IPS-11a (cell line): ENCODE results near the gene HOXA1.

ENCODE experiments used
- H3K4me3 ChIP-seq: one replicate; pipeline ENCODE4 v1.5.1; 2013; ENCODE audit warnings: low read depth, low read length, control low read depth

The HOXA1 gene

DNA sequence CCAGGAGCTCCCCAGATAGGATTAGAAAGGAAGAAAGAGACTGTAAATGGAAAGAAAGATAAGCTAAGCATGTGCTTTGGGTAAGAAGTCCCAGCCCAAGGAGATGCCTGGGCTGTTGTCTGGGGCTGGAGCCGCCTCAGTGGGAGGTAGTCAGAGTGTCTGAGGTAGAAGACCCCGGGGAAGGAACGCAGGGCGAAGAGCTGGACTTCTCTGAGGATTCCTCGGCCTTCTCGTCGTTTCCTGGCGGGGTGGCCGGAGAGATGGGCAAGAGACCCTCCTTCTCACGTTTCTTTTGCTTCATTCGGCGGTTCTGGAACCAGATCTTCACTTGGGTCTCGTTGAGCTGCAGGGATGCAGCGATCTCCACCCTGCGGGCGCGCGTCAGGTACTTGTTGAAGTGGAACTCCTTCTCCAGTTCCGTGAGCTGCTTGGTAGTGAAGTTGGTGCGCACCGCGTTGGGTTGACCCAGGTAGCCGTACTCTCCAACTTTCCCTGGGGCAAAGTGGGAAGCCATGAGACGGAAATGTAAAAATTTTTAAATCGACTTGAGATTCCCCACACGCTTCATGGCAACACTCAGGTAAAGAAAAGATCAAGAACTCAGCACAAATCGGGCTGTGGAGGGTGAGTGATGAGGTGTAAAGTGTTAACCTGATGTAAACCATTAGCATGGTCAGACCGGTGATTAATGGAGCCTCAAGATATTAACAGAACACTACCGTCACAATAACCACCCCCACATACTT lies 1.3 kb downstream of the HOXA1 start:
- no peak overlapping the region for H3K4me3 ChIP-seq

DNA sequence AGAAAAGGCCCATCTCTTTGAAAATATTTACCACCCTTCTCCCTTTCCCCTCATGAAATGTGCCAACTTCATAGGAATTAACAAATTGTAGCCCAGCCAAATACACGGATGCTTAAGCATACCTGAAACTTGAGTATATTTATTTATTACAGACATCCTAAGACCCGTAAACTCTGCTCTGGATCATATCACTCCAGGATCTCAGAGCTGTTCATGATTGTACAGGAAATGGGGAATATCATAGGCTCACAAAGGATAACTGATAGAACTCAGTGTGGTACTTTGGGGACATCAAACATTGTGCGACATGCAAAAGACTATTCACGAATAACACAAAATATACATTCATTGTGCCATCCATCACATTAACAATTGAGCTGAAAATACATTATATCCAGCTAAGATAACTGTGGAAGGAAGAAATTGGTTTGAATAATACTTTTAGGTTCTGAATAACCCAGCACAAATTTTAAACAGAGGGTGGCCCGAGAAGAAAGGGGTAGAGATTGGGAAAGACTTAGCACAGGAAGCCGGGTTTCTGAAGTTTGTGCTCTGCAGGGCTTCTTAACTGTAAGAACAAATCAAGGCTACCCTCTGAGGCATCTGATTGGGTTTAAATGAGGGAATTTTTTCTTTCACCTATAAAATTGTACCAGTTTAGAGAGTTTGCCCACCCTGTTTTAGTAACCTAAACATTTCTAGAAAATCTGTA lies 2.5 kb downstream of the HOXA1 start:
- no peak overlapping the region for H3K4me3 ChIP-seq

DNA sequence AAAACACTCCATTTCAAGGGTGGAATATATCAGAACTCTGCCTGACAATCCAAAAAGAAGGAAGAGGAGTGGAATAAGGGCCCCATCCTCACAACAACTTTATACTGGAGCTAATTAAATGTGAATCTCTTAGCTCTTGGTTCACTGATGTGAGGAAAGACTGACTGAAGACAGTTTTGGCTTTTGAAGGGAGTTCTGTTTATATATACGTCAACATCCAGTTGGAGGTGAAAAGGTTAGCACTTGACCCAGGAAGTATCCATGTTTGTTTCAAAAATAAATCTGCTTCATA lies 3.0 kb downstream of the HOXA1 start:
- H3K4me3 ChIP-seq, result no peak overlapping the region

DNA sequence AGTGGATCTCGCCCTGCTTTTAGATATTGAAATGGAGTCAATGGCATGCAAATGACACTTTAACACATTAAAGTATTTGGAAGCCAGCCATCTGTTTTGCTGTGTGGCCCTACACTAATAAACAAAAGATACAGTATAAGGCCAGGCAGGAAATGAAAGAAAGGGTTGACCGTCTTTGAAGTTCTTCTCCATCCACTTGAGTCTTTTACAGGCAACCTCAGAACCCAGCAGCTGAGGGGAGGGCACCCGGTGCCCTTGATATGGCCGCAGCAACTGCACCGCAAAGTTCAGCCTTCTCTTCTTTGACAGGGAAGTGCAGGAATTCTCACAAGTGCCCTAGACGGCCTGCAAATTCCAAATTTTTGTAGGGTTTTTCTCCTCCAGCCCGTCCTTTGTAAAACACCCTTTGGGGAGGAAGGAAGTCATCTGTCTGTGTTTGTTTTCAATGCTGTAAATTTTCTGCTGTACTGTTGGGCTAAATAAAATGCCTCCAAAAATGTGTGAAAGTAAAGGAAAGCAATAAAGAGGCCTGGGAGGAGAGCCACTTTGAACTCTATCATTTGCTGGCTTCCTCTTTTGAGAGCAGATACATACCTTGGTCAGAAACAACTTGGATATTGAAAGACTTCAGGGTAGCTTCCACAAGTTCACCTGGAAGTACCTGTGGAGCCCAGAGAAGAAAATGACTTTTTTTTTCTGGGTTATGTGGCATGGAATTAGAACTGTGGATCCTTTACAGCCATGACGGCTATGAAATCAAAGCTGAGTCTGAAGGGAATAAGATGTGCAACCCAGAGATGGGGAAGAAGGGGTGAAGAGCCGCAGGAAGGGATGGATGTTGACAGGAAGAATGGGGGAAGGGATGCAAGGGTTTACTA lies 3.6 kb downstream of the HOXA1 start:
- no peak overlapping the region for H3K4me3 ChIP-seq

DNA sequence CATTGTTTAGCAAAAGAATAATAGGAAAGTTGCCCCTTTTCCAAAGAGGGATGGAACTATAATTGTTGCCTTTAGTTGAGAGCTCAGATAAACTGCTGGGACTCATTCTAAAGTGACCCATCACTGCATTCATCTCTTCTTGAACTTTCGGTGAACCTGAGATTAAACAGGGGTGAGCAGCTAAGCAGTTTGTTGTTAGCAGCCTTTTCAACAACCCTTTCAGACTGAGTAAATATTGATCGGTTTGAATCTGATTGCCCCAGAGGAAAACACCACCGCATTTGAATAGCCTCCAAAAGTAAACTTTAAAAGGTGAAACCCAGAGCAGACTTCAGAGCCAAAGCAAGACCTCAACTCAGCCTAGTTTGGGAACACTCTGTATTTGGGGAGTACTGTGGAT lies 4.7 kb downstream of the HOXA1 start:
- H3K4me3 ChIP-seq, result no peak overlapping the region

DNA sequence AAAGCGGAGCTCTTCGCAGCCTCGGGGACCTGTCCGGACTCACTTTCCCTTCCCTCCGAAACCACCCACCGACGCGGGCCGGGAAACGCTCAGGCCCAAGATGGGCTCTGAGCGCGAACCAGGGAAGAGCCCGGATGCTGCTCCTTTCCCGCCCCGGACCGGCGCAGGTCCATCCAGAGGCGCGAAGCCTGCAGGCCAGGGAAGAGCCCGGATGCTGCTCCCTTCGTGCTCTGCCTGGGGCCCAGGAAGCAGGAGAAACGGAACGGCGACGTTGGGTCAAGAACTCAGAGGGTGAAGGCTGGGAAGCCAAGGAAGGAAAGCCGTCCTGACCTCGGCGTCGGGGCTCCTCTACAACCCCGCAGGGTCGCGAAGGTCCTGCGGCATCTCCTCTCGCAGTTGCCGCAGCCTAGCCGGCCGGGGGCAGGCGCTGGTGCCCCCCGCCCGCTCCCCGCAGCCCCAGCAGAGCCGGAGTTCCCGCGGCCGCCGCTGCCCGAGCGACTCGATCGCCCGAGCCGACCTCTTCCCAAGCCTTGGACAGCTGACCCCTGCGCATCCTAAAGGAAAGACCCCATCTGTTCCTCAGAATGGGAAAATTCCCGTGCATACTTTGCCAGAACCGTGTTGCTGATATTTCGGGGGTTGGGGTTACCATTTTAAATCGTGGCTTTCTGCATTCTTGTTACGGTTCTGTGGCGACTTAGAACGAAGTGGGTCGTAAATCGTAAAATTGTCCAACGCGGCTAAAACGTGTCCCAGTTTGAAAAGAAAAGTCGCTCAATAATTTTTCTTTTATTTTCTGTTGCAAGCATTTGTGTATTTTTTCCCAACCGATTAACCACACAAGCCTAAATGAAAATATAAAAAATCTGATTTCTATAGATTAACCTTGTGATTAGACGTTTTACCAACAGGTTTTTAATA lies 7.5 kb downstream of the HOXA1 start:
- H3K4me3 ChIP-seq, result no peak overlapping the region

DNA sequence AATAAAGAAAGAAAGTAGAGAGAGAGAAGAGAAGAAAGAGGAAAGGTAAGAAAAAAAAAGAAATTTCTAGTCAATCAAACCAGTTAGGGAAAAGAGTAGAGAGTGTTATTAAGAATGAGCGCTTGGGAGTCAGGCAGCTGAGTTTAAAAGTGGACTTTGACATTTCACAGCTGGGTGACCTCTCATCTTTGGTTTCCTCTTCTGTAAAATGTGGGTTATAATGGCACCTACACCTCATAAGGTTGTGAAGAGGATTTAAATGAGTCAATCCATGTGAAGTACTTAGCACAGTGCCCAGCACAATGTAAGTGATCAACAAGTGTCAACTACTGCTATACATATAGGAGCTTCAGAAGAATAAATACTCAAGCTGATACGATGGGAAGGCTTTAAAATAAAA lies 12.2 kb downstream of the HOXA1 start:
- H3K4me3 ChIP-seq, result no peak overlapping the region

DNA sequence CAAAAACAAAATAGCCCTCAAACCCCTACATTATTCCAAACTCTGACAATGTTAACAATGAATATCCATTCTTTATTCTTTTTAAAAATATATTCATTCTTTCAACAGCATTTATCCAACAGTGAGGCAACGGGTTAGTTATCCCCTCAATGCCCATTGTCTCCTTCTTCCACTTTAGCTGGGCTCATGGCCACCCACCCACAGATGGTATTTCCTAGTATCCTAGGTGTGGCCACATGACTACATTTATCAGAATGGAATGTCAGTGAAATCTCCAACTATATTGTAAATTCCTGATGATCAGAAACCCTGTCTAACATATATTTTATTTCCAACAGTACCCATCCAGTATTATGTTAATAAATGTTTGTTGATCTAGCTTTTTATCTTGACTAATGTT lies 13.6 kb downstream of the HOXA1 start:
- no peak overlapping the region for H3K4me3 ChIP-seq

DNA sequence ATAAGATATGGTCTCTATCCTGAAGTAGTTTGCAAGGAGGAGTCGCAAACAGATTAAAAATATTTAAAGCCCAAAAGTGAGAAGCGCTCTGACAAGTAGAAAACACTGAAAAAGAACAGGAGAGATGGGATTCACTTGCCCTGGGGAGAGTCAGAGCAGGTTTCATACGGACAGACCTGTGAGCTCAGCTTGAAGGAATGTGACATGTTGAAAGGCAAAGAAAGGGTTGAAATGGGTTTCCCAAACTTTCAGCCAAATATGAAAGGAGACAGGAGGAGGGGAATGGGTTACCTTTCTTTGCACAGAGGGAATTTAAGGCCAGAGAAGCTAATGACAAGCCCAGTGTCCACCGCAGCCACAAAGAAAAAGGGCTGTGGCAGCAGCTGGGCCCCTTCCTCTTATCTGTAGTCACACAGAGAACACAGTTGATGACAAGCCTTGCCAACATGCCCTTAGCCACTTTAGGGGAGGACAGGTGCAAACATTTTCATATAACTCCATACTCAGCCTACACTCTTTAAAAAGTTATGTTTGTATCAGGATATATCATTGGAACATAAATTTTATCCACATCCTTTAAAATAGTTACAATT lies 14.9 kb downstream of the HOXA1 start:
- no peak overlapping the region for H3K4me3 ChIP-seq

DNA sequence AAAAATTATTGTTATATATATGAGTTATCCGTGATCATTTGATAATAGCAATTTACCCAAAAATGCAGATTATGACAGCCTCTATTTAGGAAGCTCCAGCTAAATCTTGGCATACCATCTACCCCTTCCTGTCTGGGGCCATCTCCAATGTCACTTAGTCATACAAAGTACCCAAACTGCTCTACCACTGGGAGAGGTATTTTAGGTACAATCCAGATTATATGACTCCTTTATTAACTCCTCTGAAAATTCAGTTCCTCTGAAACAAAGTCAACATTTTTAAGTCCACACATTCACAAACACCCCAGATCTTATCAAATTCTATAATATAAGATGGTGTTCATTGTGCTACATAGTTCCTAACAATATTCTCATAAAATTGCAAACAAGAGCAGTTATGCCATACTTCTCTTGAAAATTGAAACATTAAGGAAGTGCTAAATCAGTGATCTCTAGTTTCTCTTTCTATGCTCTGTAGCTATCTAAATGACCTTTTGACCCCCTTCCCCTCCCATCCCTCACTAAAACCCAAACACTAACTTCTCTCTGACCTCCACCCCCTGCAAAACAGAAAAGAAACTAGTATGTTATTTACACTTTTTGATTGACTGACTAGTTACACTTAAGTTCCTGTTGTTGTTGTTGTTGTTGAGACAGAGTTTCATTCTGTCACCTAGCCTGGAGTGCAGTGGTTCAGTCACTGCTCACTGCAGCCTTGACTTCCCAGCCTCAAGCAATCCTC lies 16.4 kb downstream of the HOXA1 start:
- H3K4me3 ChIP-seq, result no peak overlapping the region

DNA sequence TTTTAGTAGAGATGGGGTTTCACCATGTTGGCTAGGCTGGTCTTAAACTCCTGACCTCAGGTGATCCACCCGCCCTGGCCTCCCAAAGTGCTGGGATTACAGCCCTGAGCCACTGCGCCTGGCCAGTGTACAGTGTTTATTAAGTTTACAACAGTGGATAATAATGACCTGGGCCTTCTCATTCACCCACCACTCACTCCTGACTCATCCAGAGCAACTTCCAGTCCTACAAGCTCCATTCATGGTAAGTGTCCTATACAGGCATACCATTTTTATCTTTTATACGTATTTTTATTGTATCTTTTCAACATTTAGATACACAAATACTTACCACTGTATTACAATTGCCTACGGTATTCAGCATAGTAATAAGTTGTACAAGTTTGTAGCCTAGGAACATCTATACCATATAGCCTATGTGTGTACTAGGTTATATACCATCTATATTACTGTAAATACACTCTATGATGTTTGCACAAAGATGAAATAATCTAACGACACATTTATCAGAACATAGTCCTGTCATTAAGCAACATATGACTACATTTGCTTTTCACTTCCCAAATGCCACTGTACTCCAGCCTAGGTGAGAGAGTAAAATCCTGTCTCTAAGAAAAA lies 17.1 kb downstream of the HOXA1 start:
- H3K4me3 ChIP-seq, result no peak overlapping the region

DNA sequence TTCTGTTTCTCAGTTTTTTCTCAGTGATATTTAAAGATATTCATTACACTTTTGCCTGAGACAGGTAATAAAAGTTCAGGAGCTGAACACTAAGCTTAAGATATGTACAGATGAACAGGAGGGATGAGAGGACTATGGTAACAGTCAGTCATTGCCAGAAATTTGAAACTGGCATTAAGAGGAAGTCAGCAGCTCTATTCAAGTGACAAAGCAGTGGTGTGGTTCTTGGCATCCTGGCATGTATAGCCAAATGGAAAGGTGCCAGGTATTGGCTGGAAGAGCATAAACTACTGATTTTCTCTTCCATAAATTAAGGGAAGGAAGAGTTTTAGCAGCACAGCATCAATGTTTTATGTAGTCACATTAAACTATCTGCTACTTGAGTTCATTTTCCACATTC lies 22.7 kb downstream of the HOXA1 start:
- no peak overlapping the region for H3K4me3 ChIP-seq

DNA sequence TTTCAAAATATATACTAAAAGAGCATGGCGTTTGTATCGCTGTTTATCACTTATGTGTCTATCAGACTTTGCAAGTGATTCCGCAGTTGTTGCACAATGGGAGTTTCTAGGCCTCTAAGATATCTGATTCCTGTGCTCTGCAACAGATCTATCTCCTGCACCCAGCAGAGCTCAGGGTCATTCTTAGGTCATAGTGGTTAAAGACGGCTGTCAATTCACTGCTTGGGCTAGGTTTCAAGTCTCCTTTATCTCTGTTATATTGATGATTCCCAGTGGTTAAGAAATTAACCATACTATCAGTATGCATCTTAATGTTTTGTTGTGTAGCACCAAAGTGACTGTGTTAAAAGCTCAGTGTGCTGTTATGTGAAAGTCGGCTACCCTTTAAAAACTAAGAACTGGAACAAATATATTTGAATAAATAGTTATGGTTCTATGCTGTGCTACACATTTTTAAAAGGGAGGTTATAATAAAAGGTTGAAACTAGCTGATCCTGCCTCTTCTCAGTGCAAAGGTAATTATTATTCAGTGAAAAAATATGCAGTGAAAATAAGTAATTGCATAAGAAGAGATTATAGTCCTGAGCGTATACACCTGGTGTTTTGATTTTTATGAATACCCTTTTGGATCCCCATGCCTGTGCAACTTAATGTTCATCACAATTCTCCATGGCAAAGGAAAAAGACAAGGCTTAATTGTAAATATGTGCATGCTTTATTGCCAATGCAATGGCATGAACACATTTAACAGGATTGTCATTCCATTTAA lies 24.0 kb downstream of the HOXA1 start:
- no peak overlapping the region for H3K4me3 ChIP-seq

DNA sequence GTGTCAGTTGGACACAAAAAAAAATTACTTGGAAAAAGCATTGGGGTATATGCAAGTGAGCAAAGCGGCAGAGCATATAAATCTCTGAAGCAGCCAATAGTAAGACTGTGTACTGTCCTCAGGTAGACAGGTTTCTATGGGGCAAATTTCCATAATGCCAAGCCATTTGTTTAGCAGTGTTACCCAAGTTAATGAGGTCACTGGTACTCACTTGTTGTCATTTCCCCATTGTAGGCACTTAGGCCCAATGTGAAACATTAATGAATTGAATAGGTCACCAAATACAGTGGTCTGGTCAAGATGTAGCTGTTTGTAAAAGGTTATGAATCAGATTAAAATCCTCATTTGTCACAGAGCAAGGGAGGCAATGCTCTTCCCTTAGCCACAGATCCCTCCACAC lies 27.5 kb downstream of the HOXA1 start:
- no peak overlapping the region for H3K4me3 ChIP-seq

DNA sequence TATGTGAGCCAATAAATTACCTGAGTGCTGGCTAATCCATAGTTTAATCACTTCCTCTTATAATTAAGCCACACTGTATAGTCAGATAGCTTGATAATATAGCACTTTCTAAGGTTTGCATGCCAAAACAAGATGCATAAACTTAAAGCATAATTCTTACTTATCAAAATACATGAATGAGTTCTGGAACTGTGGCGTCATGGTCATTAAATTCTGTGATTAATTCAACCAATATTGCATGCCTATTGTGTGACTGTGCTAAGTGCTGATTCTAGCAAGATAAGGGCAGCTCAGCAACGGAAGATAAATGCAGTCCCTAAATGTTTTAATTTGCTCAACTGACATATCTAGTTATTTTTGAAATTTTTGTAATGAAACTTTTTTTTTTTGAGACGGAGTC lies 29.7 kb downstream of the HOXA1 start:
- H3K4me3 ChIP-seq, result no peak overlapping the region

DNA sequence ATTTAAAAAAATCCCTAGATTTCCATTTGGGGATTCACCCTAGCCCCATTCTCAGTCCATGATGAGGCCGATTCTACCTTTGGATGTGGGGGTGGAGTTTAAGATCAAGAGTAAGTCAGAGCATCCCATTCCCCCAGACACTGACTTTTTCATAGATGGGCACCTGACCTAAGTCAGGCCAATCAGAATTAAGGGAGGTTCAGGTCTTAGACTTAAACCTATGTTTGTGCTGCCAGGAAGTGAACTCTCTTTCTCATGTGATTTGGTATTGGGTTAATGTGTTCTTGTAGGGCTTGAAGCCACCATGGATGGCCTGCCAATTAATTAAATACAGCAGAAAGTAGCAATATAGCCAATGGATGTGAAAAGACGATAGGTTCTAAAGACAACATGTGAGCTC lies 30.1 kb downstream of the HOXA1 start:
- no peak overlapping the region for H3K4me3 ChIP-seq

DNA sequence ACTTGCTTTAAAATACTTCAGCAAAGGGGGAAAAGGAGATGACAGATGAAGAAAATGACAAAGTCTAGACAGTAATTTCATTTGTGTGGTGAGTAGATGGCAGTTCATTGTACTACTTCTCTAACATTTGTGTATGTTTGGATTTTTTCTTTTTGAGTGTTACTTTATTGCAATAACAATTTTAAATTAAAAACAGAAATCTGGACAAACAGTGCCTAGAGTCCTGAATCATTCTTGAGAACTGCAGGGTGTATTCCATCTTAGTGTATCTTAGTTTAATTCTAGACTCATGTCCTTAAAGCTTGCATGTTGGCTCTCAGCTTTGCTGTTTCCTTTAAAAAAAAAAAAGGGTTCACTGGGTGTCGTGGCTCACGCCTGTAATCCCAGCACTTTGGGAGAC lies 31.1 kb downstream of the HOXA1 start:
- H3K4me3 ChIP-seq, result no peak overlapping the region

DNA sequence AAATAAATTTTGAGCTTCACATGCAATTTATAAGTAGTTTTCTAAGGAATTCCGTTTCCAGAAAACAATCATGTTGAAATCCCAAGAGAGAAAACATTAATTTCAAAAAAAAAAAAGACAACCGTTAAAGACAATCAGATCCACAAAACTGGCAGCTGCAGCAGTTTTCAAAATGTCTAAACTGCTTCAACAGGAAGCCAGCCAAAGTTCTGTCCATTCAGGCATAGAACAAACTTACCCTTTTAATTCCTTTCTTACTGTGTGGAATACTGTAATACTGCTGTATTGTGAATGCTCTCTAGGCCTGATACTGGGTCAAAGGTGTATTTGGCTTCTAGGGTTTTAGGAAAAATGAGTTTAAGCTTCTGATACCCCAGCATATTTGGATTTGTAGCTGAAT lies 31.6 kb downstream of the HOXA1 start:
- no peak overlapping the region for H3K4me3 ChIP-seq

DNA sequence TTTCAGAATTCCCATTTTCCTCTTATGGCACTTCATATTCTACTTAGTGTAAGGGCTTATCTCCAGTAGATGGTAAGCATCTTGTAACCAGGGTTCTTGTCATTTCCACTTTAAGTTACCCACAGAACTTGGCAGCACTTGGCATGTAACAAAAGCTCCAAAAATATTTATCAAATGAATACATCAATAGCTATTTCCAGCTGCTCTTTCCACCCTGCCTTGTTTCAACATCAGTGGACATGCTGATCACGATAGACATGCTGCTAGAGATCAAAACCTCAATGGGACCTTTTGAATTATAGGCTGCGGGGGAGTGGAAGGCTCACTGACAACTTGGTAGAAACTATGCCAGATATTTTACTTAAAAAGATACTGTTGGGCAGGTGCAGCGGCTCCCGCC lies 32.9 kb downstream of the HOXA1 start:
- no peak overlapping the region for H3K4me3 ChIP-seq
